GM19395 (cell line): ENCODE data around the gene NFKBIB.

ENCODE experiments used
- ATAC-seq: cut with Tn5 transposase; IDR thresholded peaks from one replicate; pipeline ENCODE4 v1.9.1; 2021; ENCODE audit warnings: mild to moderate bottlenecking, moderate library complexity; ENCODE audit not compliant: unreplicated experiment

The NFKBIB gene

GRCh38 chr19:38901683-38902082 lies 1.9 kb downstream of the NFKBIB start:
- no peak for ATAC-seq

- ATAC-seq: no peak
These were observed 5.1 kb downstream of the NFKBIB start for GRCh38 chr19:38904581-38905539.

- no peak for ATAC-seq
These were observed 5.9 kb downstream of the NFKBIB start for GRCh38 chr19:38905620-38906019.

GRCh38 chr19:38907227-38907626 lies 7.5 kb downstream of the NFKBIB start:
- no peak for ATAC-seq

- no peak for ATAC-seq
These were observed 7.9 kb downstream of the NFKBIB start for GRCh38 chr19:38907670-38908069.

GRCh38 chr19:38908911-38909310 lies 9.1 kb downstream of the NFKBIB start:
- no peak for ATAC-seq

GRCh38 chr19:38910488-38910887 lies 10.7 kb downstream of the NFKBIB start:
- ATAC-seq: no peak

GRCh38 chr19:38911388-38912001 lies 11.7 kb downstream of the NFKBIB start:
- no peak for ATAC-seq

GRCh38 chr19:38912600-38913514 lies 13.1 kb downstream of the NFKBIB start:
- no peak for ATAC-seq

GRCh38 chr19:38913958-38914357 lies 14.2 kb downstream of the NFKBIB start:
- no peak for ATAC-seq

- ATAC-seq: no peak
These were observed 15.9 kb downstream of the NFKBIB start for GRCh38 chr19:38915329-38916321.

GRCh38 chr19:38917516-38917915 lies 17.7 kb downstream of the NFKBIB start:
- no peak for ATAC-seq

- no peak for ATAC-seq
These were observed 18.2 kb downstream of the NFKBIB start for GRCh38 chr19:38917921-38918491.

GRCh38 chr19:38918526-38918925 lies 18.8 kb downstream of the NFKBIB start:
- no peak for ATAC-seq

- no peak for ATAC-seq
These were observed 20.2 kb downstream of the NFKBIB start for GRCh38 chr19:38919837-38920601.

GRCh38 chr19:38920602-38921419 lies 21.0 kb downstream of the NFKBIB start:
- ATAC-seq: no peak

- ATAC-seq: no peak
These were observed 21.9 kb downstream of the NFKBIB start for GRCh38 chr19:38921420-38922274.
